Spleen (tissue), 11 donors: ENCODE measurements around the gene PRSS2. TPM values are rescaled to one million over a fixed set of nuclear protein-coding genes. Genes with fewer than 3 reads are reported as not detected.

ENCODE experiments used
- DNase-seq: peaks from one replicate; pipeline ENCODE4 v3.0.0-alpha.2; 2020
- H3K27ac ChIP-seq, 8 donors: fragments of 200-600 bp; sonication (generic) in 7 of 8; 1 replicate in 4 of 8; 2 replicates in 4 of 8; pipeline versions ENCODE4 v1.5.0 to v1.8.0; 2016 to 2021; ENCODE audit warnings: inconsistent platforms in 4 of 8, mild to moderate bottlenecking in 4 of 8, moderate library complexity in 1 of 8
- H3K27me3 ChIP-seq, 7 donors: fragments of 200-600 bp; sonication (generic) in 6 of 7; replicated peaks in 1 of 7; 1 replicate in 4 of 7; 2 replicates in 3 of 7; pipeline versions ENCODE4 v1.5.0 to v1.8.0; 2016 to 2021; ENCODE audit warnings: inconsistent platforms in 3 of 7, mild to moderate bottlenecking in 1 of 7
- H3K36me3 ChIP-seq, 6 donors: fragments of 200-600 bp; sonication (generic) in 5 of 6; 1 replicate in 4 of 6; 2 replicates in 2 of 6; pipeline versions ENCODE4 v1.5.0 to v1.8.0; 2016 to 2021; ENCODE audit warnings: inconsistent platforms in 2 of 6
- H3K4me1 ChIP-seq, 6 donors: fragments of 200-600 bp; sonication (generic) in 5 of 6; 1 replicate in 3 of 6; 2 replicates in 3 of 6; pipeline versions ENCODE4 v1.5.0 to v1.8.0; 2016 to 2021; ENCODE audit warnings: inconsistent platforms in 3 of 6
- H3K4me3 ChIP-seq, 8 donors: fragments of 200-600 bp; sonication (generic) in 7 of 8; 1 replicate in 4 of 8; 2 replicates in 4 of 8; pipeline versions ENCODE4 v1.5.0 to v1.8.0; 2016 to 2021; ENCODE audit warnings: inconsistent platforms in 4 of 8, mild to moderate bottlenecking in 4 of 8, moderate library complexity in 2 of 8
- H3K9me3 ChIP-seq, 8 donors: fragments of 200-600 bp; sonication (generic) in 7 of 8; 1 replicate in 4 of 8; 2 replicates in 4 of 8; pipeline versions ENCODE4 v1.5.0 to v1.8.0; 2016 to 2021; ENCODE audit warnings: inconsistent platforms in 4 of 8
- CTCF ChIP-seq, 11 experiments: fragments of 200-600 bp in 7 of 11; fragments of 450-650 bp in 4 of 11; sonication (generic) in 4 of 11; IDR thresholded peaks in 8 of 11; conservative IDR thresholded peaks in 3 of 11; 1 replicate in 7 of 11; 2 replicates in 4 of 11; pipeline versions ENCODE4 v1.4.0 to v1.8.0; 2016 to 2021; ENCODE audit warnings: antibody characterized with exemption in 11 of 11, inconsistent platforms in 4 of 11, mild to moderate bottlenecking in 1 of 11
- POLR2A ChIP-seq, 3 donors: fragments of 450-650 bp; IDR thresholded peaks; one replicate each; pipeline ENCODE4 v1.5.1; 2017; ENCODE audit warnings: antibody characterized with exemption in 3 of 3, mild to moderate bottlenecking in 1 of 3
- POLR2AphosphoS5 ChIP-seq, 3 donors: sonication (generic); formaldehyde crosslinking; IDR thresholded peaks; one replicate each; pipeline ENCODE4 v1.5.1; 2017; ENCODE audit warnings: antibody characterized with exemption in 3 of 3
- WGBS, 5 donors: extraction: QIAGEN DNeasy Blood & Tissue Kit in 3 of 5; methylation state at CpG; one replicate each; pipeline versions ENCODE4 v1.1.5 to v1.1.7; 2013 to 2018; 5-methylcytosine and 5-hydroxymethylcytosine counted together
- intact Hi-C: fragments of 100-400 bp; cut with DNase I; formaldehyde crosslinking; loops from one replicate; pipeline ENCODE4 v1.15.0; 2023; ENCODE audit warnings: low total_unique reads
- polyA plus RNA-seq, 3 donors: library from polyadenylated mRNA; stranded (reverse); fragments of 200-250 nt; gene quantifications; one replicate each; pipeline ENCODE4 v1.2.1, GENCODE V29; 2013
- total RNA-seq, 7 donors: library from RNA; depleted of rRNA in 3 of 7; stranded (reverse); fragments of >200 nt in 3 of 7; fragmentation: NEBNext Ultra II Directional in 4 of 7; extraction: Animal tissue kit (Norgen Biotek cat#: 25700) in 4 of 7; gene quantifications; one replicate each; pipeline versions ENCODE4 v1.1.0 to v1.2.1, GENCODE V29; 2016 to 2021
- donor health status: healthy with polysubstance abuse.
- donor health status: DM: no; HTN: no; CAD: no; lungs with moderate emphysema.
- donor health status: DM: no; HTN: no; CAD: no.
- donor health status: Bipolar disorder and iron deficiency.
- donor health status: healthy.
- donor health status: DM: no; HTN: no; CAD: no.
- donor health status: DM: yes; HTN: yes; CAD: no.

The PRSS2 gene
- total and polyA plus RNA-seq, 10 donors, result 1.1 to 14.5 (median 2.6) TPM; not detected in 4

GRCh38 chr7:142787783-142788182 lies 17.0 kb downstream of the PRSS2 start:
- 50 to 81% (median 57%) methylated on average over 5 to 6 of the region's 6 CpGs for WGBS, 5 donors
- no peak for DNase-seq
- Histone ChIP-seq H3K9me3 (no peaks in the 10 kb centered on the region), H3K27ac (peak overlapping the region in 7 of 8 donors; percentile 53 to 97 (median 72)), H3K4me3 (peak overlapping the region in 6 of 8 donors; percentile 8 to 64 (median 28)), H3K4me1 (peaks cover 0 to 40% (median 8%) of the 10 kb centered on the region in 6 donors), H3K27me3 (peaks cover 0 to 5% (median 0%) of the 10 kb centered on the region in 7 donors), H3K36me3 (no peaks in the 10 kb centered on the region)
- intact Hi-C loops, result no loop called here
- no peak for TF ChIP-seq POLR2A (IDR thresholded peaks at IDR 0.05)
- TF ChIP-seq POLR2AphosphoS5 (IDR thresholded peaks at IDR 0.05), result no peak
- TF ChIP-seq CTCF (IDR thresholded peaks at IDR 0.05 in 8 of 11, conservative IDR thresholded peaks at IDR 0.05 in 3 of 11), result no peak

- H3K36me3 ChIP-seq, result no peaks in the 10 kb centered on the region
- intact Hi-C loops, result no loop called here
- H3K27me3 ChIP-seq, result no peaks in the 10 kb centered on the region
- peak overlapping the region in 7 of 8 donors; percentile 53 to 97 (median 72) for H3K27ac ChIP-seq
- H3K4me1 ChIP-seq, result peaks cover 0 to 40% (median 2%) of the 10 kb centered on the region in 6 donors
- no peak for DNase-seq
- H3K4me3 ChIP-seq, result peak overlapping the region; percentile 3 to 64 (median 20)
- TF ChIP-seq POLR2A (IDR thresholded peaks at IDR 0.05) (no peak), POLR2AphosphoS5 (IDR thresholded peaks at IDR 0.05) (no peak), CTCF (IDR thresholded peaks at IDR 0.05 in 8 of 11, conservative IDR thresholded peaks at IDR 0.05 in 3 of 11) (no peak)
- 75 to 85% (median 76%) methylated on average over 10 of the region's 10 CpGs for WGBS, 5 donors
- no peaks in the 10 kb centered on the region for H3K9me3 ChIP-seq
These were observed 17.8 kb downstream of the PRSS2 start for GRCh38 chr7:142788303-142789289.

GRCh38 chr7:142789441-142789840 lies 18.7 kb downstream of the PRSS2 start:
- DNase-seq, result no peak

More at GRCh38 chr7:142789441-142789840, 18.7 kb downstream of the PRSS2 start:
- TF ChIP-seq POLR2A (IDR thresholded peaks at IDR 0.05), result no peak
- TF ChIP-seq POLR2AphosphoS5 (IDR thresholded peaks at IDR 0.05), result peak in 1 of 3 donors; percentile 24
- TF ChIP-seq CTCF (IDR thresholded peaks at IDR 0.05 in 8 of 11, conservative IDR thresholded peaks at IDR 0.05 in 3 of 11), result no peak
- intact Hi-C loops, result no loop called here
- Histone ChIP-seq H3K27me3 (no peaks in the 10 kb centered on the region), H3K9me3 (no peaks in the 10 kb centered on the region), H3K4me1 (peaks cover 0 to 40% (median 3%) of the 10 kb centered on the region in 6 donors), H3K36me3 (no peaks in the 10 kb centered on the region), H3K27ac (peak overlapping the region in 7 of 8 donors; percentile 53 to 97 (median 72)), H3K4me3 (peak overlapping the region in 7 of 8 donors; percentile 4 to 64 (median 26))
- WGBS, 5 donors, result 76 to 100% (median 80%) methylated on average over 2 of the region's 2 CpGs
